Esophagus muscularis mucosa (tissue), 4 donors: Measurements from ENCODE around the gene RNF167.

Experiments used
- CTCF ChIP-seq, 3 experiments: fragments of 200-600 bp in 2 of 3; fragments of 450-650 bp in 1 of 3; sonication (generic) in 2 of 3; IDR thresholded peaks; one replicate each; pipeline ENCODE4 v1.5.1; 2017 to 2019; ENCODE audit warnings: antibody characterized with exemption in 3 of 3, mild to moderate bottlenecking in 2 of 3, moderate library complexity in 1 of 3
- EP300 ChIP-seq: sonication (generic); formaldehyde crosslinking; IDR thresholded peaks from one replicate; pipeline ENCODE4 v1.6.1; 2017; ENCODE audit warnings: antibody characterized with exemption
- POLR2A ChIP-seq: fragments of 450-650 bp; IDR thresholded peaks from one replicate; pipeline ENCODE4 v1.6.1; 2017; ENCODE audit warnings: antibody characterized with exemption, moderate library complexity, mild to moderate bottlenecking, low read depth
- POLR2AphosphoS5 ChIP-seq, 2 donors: sonication (generic); formaldehyde crosslinking; IDR thresholded peaks; one replicate each; pipeline ENCODE4 v1.6.1; 2017; ENCODE audit warnings: antibody characterized with exemption in 2 of 2

- TF ChIP-seq CTCF (IDR thresholded peaks at IDR 0.05): no peak
- TF ChIP-seq POLR2AphosphoS5 (IDR thresholded peaks at IDR 0.05): no peak
- TF ChIP-seq POLR2A: no peak
- no peak for TF ChIP-seq EP300
Measured at GRCh38 chr17:4994081-4994595, 54.1 kb downstream of the RNF167 start.
